ENCODE measurements around the gene CH25H. TPM values are rescaled to one million over a fixed set of nuclear protein-coding genes. Genes with fewer than 3 reads are reported as not detected.

CH25H gene
- total RNA-seq, 1 donor from 2014 or later: 4.4 TPM

DNA sequence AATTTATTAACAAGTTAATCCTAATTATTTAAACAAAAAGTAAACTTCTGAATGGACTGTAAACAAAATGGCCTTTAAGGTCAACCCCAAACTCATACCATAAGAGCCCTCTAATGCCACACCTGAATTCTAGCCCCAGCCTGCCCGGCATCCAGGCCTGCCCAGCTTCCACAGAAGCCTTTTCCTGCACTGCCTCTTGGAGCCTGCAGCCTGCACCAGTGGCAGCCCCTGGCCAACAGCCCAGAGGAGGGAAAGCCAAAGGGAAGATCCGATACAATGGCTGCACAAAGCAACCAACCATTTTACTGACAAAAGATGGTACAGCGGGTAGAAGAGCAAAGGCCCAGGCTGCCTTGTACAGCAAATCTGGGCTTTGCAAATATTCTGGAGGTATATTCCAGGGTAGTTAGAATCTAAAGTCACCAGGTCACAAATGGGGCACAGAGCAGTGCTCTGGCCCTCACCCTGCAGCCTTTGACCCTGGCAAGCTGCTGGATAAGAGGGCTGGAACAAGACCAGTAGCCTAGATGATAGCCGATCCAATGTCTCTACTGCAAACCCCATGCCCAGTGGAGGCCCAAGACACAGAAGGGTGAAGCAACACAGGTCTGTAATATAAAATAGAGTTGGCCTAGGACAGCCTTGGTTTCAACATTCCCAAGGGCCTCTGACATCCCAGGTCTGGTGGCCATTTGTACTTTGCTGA is 12.5 kb upstream of the CH25H start:
- Histone ChIP-seq H3K4me1 (peaks cover 12% of the 10 kb centered on the region), H3K9me3 (no peaks in the 10 kb centered on the region), H3K27me3 (ENCODE audit: low read depth) (no peaks in the 10 kb centered on the region), H3K4me3 (no peak overlapping the region), H3K36me3 (peaks cover 22% of the 10 kb centered on the region), H3K27ac (no peak overlapping the region)
- ATAC-seq (peak in 1 of 2 donors; percentile 69), DNase-seq (peak; percentile 51)
- TF ChIP-seq, protein P1, sequence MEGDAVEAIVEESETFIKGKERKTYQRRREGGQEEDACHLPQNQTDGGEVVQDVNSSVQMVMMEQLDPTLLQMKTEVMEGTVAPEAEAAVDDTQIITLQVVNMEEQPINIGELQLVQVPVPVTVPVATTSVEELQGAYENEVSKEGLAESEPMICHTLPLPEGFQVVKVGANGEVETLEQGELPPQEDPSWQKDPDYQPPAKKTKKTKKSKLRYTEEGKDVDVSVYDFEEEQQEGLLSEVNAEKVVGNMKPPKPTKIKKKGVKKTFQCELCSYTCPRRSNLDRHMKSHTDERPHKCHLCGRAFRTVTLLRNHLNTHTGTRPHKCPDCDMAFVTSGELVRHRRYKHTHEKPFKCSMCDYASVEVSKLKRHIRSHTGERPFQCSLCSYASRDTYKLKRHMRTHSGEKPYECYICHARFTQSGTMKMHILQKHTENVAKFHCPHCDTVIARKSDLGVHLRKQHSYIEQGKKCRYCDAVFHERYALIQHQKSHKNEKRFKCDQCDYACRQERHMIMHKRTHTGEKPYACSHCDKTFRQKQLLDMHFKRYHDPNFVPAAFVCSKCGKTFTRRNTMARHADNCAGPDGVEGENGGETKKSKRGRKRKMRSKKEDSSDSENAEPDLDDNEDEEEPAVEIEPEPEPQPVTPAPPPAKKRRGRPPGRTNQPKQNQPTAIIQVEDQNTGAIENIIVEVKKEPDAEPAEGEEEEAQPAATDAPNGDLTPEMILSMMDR (IDR thresholded peaks at IDR 0.05): no peak
- intact Hi-C loops (cut with DNase I): loop anchor here (10.0 kb wide), 3 partner anchors 195 to 385 kb away; no protein-coding TSS in a partner anchor

DNA sequence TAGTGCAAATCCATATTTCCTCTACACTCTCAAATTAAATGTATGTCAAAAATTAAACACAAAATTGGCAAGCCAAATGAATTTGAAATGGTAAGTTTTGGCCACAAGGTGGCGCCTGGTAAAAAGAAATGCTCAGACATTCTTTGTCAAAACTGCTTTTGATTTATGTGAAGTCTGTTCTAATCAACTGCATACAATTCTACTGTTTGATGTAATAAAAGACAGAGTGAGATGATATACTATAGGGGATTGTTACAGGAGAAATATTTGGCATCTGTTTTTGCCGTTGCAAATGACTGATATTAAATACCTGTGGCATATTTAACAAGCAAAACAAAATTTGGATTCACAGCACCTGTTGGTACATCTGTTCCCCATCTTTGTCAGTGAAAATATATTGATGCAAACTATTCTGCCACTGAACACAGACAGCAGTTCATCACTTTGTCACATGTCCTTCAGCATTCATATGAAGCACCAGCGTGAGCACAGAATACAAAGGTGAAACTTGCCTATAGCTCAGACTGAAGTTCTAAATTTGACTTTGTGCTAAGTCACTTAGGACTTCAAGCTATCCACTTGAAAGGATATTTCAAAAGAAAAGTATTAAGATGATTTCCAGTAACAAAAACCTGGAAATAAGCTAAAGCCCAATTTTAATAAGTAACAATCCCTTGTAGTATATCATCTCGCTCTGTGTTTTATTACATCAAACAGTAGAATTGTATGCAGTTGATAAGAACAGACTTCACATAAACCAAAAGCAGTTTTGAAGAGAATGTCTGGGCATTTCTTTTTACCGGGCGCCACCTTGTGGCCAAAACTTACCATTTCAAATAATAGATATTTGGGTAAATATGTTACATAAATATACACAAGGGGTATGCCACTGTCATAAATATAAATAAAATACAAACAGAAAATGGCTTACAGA is 10.2 kb upstream of the CH25H start:
- H3K27me3 ChIP-seq (ENCODE audit: low read depth): no peaks in the 10 kb centered on the region
- H3K4me3 ChIP-seq: no peak overlapping the region
- ATAC-seq: peak; percentile 38 to 57
- no peak overlapping the region for H3K27ac ChIP-seq
- peaks cover 19% of the 10 kb centered on the region for H3K36me3 ChIP-seq
- peak; percentile 54 for DNase-seq
- H3K9me3 ChIP-seq: no peaks in the 10 kb centered on the region
- peaks cover 11% of the 10 kb centered on the region for H3K4me1 ChIP-seq
- TF ChIP-seq, protein P1 (IDR thresholded peaks at IDR 0.05): peak; percentile 79
- intact Hi-C loops (cut with DNase I): loop anchor here (10.0 kb wide), 3 partner anchors 193 to 383 kb away; no protein-coding TSS in a partner anchor

DNA sequence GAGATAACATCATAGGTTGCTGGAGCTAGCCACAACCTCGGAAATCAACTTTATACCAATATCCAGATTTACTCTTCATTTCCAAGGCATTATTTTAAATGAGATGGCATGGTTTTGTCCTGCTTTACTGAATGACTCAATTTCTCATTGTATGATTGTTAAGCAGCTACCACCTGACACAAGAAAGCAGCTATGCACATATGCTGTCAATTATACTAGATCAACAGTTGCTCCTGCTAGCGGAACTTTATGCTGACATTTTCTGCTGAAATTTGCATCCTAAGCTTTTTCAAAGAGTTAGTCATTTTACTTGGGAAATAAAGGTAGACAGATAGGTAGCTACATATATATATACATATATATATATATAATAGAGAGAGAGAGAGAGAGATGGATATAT is 8.9 kb upstream of the CH25H start:
- DNase-seq: no peak
- H3K4me3 ChIP-seq: no peak overlapping the region
- no peak for ATAC-seq
- H3K9me3 ChIP-seq: no peaks in the 10 kb centered on the region
- peaks cover 11% of the 10 kb centered on the region for H3K4me1 ChIP-seq
- H3K36me3 ChIP-seq: peaks cover 19% of the 10 kb centered on the region
- TF ChIP-seq, protein P1 (IDR thresholded peaks at IDR 0.05): no peak
- no peaks in the 10 kb centered on the region for H3K27me3 ChIP-seq (ENCODE audit: low read depth)
- H3K27ac ChIP-seq: no peak overlapping the region
- intact Hi-C loops (cut with DNase I): loop anchor here (10.0 kb wide), 3 partner anchors 191 to 381 kb away; no protein-coding TSS in a partner anchor

- H3K36me3 ChIP-seq: peaks cover 18% of the 10 kb centered on the region
- no peaks in the 10 kb centered on the region for H3K9me3 ChIP-seq
- H3K4me3 ChIP-seq: no peak overlapping the region
- no peaks in the 10 kb centered on the region for H3K27me3 ChIP-seq (ENCODE audit: low read depth)
- ATAC-seq (no peak), DNase-seq (no peak)
- H3K4me1 ChIP-seq: peaks cover 11% of the 10 kb centered on the region
- TF ChIP-seq, protein P1 (IDR thresholded peaks at IDR 0.05): no peak
- intact Hi-C loops (cut with DNase I): loop anchor here (10.0 kb wide), 3 partner anchors 191 to 381 kb away; no protein-coding TSS in a partner anchor
- no peak overlapping the region for H3K27ac ChIP-seq
Measured at GRCh38 chr10:89215511-89215910, 8.4 kb upstream of the CH25H start.

DNA sequence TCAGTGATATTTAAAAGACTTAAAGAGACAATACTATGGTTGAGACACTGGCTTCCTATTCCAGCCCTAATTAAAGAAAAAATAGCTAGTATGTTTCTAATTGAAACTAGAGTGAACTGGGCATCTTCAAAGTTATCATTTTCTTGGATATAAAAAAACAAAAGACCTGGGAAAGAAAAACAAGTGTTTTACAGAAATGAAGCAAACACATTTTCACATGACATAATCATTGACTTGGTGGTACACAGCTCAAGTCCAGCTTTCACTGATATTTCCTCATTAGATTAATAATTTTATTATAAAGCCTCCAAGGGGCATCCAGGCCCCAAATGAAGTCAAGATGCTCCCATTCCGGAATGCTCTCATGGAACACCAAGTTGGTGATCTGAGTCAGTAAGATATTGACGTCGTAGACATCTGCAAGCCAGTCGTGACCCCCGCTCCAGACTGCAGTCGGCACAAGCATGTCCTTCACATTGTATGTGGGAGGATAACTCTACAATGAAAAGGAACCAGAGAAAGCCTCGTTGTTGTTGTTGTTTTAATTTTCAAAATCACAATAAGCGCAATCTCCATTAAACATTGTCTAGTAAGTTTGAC is 7.5 kb upstream of the CH25H start:
- H3K27me3 ChIP-seq (ENCODE audit: low read depth): no peaks in the 10 kb centered on the region
- no peaks in the 10 kb centered on the region for H3K9me3 ChIP-seq
- intact Hi-C loops (cut with DNase I): loop anchor here (10.0 kb wide), 3 partner anchors 190 to 380 kb away; no protein-coding TSS in a partner anchor
- H3K27ac ChIP-seq: no peak overlapping the region
- H3K36me3 ChIP-seq: peaks cover 9% of the 10 kb centered on the region
- DNase-seq (no peak), ATAC-seq (no peak)
- H3K4me1 ChIP-seq: peaks cover 11% of the 10 kb centered on the region
- TF ChIP-seq, protein P1 (IDR thresholded peaks at IDR 0.05): no peak
- no peak overlapping the region for H3K4me3 ChIP-seq

Measured in lower lobe of right lung (tissue), 2 donors.